AG09319 (cell line): ENCODE measurements around the gene SRRD.

Source experiments
- DNase-seq: peaks from one replicate; pipeline ENCODE4 v3.0.0-alpha.2; 2010; ENCODE audit warnings: low read depth; ENCODE audit errors: extremely low read depth
- TF ChIP-seq, protein P1 (sequence below): IDR thresholded peaks from 2 replicates; pipeline ENCODE4 v1.5.1; 2011; ENCODE audit warnings: low read depth, mild to moderate bottlenecking, inconsistent platforms, low read length, moderate library complexity

SRRD gene

GRCh38 chr22:26494506-26494905 is 10.8 kb downstream of the SRRD start:
- TF ChIP-seq, protein P1, sequence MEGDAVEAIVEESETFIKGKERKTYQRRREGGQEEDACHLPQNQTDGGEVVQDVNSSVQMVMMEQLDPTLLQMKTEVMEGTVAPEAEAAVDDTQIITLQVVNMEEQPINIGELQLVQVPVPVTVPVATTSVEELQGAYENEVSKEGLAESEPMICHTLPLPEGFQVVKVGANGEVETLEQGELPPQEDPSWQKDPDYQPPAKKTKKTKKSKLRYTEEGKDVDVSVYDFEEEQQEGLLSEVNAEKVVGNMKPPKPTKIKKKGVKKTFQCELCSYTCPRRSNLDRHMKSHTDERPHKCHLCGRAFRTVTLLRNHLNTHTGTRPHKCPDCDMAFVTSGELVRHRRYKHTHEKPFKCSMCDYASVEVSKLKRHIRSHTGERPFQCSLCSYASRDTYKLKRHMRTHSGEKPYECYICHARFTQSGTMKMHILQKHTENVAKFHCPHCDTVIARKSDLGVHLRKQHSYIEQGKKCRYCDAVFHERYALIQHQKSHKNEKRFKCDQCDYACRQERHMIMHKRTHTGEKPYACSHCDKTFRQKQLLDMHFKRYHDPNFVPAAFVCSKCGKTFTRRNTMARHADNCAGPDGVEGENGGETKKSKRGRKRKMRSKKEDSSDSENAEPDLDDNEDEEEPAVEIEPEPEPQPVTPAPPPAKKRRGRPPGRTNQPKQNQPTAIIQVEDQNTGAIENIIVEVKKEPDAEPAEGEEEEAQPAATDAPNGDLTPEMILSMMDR, result no peak
- no peak for DNase-seq

DNA sequence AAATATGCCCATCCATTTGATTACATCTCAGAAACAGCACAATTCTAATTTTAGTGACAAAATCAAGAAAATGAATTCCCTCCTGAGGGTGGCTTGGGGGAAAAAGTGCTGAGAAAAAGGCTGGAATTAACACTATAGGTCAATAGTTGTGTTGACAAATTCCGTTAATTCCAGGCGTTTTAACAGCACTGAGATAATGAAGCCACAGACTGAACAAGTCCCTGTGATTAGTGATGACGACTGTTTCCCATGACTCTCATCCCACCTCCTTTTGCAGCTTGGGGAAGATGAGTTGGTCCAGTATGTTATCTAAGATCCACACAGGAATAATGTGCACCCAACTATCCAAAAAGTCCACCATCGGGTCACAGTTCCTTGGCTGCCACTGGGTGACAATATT is 12.8 kb downstream of the SRRD start:
- DNase-seq, result no peak
- TF ChIP-seq, protein P1, result no peak

DNA sequence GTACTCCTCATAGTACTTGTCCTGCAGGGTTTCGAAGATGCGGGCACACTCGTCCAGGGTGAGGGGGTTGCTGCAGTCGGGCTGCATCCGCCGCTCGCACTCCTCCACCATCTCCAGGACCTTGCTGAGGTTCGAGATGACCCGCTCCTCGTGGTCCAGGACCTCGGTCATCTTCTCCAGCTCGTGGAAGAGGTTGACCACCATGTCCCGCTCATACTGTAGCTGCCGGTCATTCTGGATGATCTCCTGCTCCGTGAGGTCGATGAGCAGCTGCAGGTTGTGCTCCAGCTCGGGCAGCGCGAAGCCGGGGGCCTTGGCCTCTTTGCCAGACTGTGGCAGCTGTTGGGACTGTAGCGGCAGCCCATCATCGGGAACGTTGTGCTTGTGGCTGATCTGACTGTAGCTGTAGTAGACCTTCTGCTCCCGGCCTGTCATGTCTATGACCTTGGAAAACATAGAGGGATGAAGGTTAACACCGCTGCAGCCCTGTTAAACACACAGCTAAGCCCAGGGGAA is 15.6 kb downstream of the SRRD start:
- no peak for DNase-seq
- TF ChIP-seq, protein P1, result no peak

DNA sequence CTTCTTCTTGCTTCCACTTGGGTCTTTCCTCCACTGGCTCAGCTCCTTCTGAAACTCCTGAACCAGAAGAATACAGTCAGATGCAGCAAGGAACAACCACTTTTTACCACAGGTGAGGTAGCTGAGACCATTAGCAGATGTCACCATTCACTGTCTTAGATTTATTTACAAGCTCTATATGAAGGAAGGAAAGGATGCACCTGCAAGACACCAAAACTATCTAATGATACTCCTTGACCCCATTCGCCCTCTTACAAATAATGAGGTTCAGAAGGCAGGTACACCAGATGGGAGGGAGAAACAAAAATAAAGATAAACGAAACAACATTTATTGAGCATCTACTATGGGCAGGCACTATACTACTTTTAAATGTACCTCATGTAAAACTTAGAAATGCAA is 18.3 kb downstream of the SRRD start:
- TF ChIP-seq, protein P1, result no peak

DNA sequence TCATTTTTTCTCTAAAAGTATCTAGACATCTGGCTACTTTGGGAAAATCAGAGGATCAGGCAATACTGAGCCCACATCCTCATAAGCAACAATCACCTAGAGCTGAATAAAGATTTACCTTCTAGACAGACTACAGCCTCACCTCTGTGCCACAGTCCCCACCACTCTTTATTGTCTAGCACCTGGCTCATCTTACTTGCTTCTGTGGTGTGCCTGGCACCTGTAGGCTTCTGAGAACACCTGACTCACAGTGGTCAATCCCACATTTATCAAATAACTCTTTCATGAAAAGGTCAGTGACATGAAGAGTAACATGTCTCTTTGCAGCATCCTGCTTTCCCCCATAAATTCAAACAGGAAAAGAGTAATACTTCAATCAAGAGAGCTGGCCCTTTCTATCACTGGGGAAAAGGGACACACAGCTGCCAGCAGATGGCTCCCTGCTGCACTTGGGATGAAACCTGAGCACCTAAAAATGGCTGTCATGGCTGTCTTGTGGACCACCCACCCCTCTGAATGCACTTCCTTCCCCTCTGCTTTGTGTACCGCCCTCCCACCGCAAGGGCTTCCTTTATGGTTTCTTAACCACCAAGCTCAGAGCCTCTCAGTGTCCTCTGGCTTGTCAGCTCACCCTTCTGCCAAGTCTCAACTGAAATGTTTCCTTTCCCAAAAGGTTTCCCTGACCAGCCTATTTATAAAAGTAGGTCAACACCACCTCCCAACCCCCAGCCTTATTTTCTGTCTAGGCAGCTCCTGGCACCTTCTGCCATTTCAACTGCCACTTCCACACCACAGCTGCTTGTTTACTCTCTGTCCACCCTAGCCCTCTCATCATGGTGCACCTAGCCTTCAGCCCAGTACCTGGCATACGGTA is 19.2 kb downstream of the SRRD start:
- DNase-seq, result no peak
- TF ChIP-seq, protein P1, result peak; percentile 56

More for the DNA sequence above, 18.3 kb downstream of the SRRD start:
- DNase-seq, result no peak

DNA sequence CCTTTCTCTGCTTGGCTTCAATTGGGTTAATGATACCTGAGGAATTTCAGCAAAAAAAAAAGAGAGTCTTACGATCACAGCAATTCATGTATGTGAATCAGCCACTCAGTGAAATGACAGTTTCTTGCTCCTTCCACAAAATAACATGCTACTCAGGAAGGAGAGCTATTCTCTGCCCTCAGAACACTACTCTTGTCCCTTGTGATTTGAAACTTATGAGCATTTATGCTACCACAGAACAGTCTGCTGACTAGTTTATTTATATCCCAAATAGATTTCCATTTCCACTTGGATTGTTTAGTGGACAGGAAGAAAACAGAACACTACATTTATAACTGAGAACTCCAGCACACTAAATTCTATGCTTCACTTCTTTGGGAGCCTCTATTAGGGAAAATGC is 20.1 kb downstream of the SRRD start:
- TF ChIP-seq, protein P1, result no peak
- DNase-seq, result no peak

DNA sequence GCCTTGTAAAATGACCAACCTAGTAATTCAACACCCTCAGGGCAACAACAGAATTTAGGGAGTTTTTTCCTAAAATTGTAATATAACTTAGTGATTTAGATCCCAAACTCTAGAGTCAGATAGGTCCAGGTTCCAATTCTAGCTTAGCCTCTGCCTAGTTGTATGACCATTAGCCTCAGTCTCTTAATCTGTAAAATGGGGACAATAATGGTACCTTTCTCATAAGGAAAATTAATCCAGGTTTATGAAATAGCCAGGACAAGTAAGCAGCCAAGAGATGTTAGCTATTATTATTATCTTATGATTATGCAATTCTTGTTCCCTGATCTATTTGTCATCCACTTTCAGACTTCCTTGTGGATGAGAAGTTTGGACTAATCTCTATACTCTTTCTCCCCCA is 24.5 kb downstream of the SRRD start:
- TF ChIP-seq, protein P1, result no peak
- DNase-seq, result no peak
